ENCODE results near the gene FANCG. TPM values are rescaled to one million over a fixed set of nuclear protein-coding genes. Genes with fewer than 3 reads are reported as not detected.

FANCG gene
- polyA plus RNA-seq, 3 donors from 2014 or later: 9.5 to 15.0 (median 10.6) TPM

DNA sequence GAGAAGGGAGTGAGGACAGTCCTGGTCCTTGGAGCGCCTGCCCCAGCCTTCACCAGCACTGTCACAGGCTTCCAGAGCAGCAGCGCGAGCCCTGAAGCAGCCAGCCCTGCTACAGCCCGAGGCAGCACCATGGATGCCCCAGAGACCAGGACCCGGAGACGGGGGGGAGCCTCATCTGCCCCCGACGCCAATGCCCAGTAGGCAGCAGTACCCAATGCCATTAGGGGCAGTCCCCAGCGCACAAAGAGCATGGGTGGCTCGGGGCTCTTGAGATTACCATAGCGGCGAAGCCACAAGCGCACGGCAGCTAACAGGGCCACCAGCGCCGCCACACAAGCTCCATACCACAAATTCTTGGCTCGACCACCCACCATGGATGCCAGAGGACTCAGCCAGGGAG, 11.8 kb upstream of the FANCG start:
- Mint-ChIP-seq H3K9me3 (no peaks in the 10 kb centered on the region), H3K27ac (no peak overlapping the region), H3K4me1 (peaks cover 19% of the 10 kb centered on the region in 2 donors), H3K27me3 (ENCODE audit: low read depth in 3 of 3) (peaks cover 0 to 5% (median 2%) of the 10 kb centered on the region in 3 donors), H3K36me3 (peaks cover 14 to 39% (median 15%) of the 10 kb centered on the region in 3 donors), H3K4me3 (no peak overlapping the region)
- DNase-seq: no peak

DNA sequence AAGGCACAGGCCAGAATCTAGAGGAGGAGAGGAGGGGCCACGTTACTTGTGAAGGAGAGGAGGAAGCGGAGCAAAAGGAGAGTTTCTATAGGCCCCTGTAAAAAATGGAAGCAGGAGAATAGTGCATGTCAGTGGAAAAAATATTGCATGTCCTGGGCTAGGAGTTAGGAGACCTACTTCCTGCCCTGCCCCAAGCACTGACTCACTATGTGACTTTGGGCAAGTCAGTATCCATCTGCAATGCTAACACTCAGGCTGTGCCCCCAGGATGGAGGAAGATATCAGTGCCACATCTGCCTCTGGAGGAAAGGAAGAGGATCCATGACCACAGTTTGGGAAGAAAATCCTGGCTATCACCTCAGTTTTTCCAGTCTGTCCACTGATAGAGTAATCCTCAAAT, 9.7 kb upstream of the FANCG start:
- DNase-seq: no peak
- no peak overlapping the region for H3K27ac Mint-ChIP-seq
- H3K4me1 Mint-ChIP-seq: peaks cover 9 to 14% of the 10 kb centered on the region in 2 donors
- peaks cover 15 to 43% (median 18%) of the 10 kb centered on the region in 3 donors for H3K36me3 Mint-ChIP-seq
- H3K9me3 Mint-ChIP-seq: no peaks in the 10 kb centered on the region
- H3K27me3 Mint-ChIP-seq (ENCODE audit: low read depth in 3 of 3): peaks cover 0 to 2% (median 2%) of the 10 kb centered on the region in 3 donors
- no peak overlapping the region for H3K4me3 Mint-ChIP-seq

DNA sequence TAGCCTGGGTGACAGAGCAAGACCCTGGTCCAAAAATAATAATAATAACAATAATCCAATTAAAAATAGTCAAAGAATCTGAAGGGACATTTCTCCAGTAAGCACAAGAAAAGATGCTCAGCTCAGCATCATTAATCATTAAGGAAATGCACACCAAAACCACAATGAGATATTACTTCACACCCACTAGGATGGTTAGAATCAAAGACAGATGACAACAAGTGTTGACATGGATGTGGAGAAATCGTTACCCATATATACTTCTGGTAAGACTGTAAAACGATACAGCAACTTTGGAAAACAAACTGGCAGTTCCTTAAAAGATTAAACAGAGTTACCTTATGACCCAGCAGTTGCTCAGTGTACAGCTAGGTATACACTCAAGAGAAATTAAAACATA, 5.3 kb upstream of the FANCG start:
- DNase-seq: no peak
- H3K4me3 Mint-ChIP-seq: no peak overlapping the region
- H3K9me3 Mint-ChIP-seq: no peaks in the 10 kb centered on the region
- H3K27me3 Mint-ChIP-seq (ENCODE audit: low read depth in 3 of 3): peaks cover 0 to 2% (median 0%) of the 10 kb centered on the region in 3 donors
- H3K27ac Mint-ChIP-seq: peak overlapping the region in 1 of 6 donors; percentile 10
- H3K36me3 Mint-ChIP-seq: peaks cover 6 to 26% (median 11%) of the 10 kb centered on the region in 3 donors
- peaks cover 11 to 13% of the 10 kb centered on the region in 2 donors for H3K4me1 Mint-ChIP-seq

DNA sequence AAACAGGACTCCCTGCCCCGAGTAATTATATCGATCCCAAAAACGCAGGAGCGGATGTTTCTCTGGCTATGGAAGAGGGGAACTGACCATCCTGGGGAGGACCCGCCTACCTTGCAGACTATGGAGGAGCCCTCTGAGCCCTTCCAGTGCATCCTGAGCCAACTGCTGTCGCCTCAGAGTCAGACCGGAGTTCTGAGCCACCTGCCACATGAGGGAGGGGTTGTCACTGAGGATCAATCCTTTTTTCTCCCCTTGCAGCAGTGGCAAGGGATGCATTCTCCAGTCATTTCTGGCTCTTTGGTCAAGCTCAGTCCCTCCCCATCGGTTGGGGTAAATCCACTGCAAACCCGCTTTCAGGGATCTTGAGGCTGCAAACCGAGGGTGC, 709 bp downstream of the FANCG start:
- H3K27me3 Mint-ChIP-seq (ENCODE audit: low read depth in 3 of 3): peaks cover 0 to 3% (median 2%) of the 10 kb centered on the region in 3 donors
- H3K9me3 Mint-ChIP-seq: no peaks in the 10 kb centered on the region
- H3K27ac Mint-ChIP-seq: peak overlapping the region in 5 of 6 donors; percentile 29 to 88 (median 57)
- peak overlapping the region; percentile 91 to 98 (median 93) for H3K4me3 Mint-ChIP-seq
- H3K36me3 Mint-ChIP-seq: peaks cover 0 to 6% (median 4%) of the 10 kb centered on the region in 3 donors
- peaks cover 23 to 25% of the 10 kb centered on the region in 2 donors for H3K4me1 Mint-ChIP-seq
- no peak for DNase-seq

DNA sequence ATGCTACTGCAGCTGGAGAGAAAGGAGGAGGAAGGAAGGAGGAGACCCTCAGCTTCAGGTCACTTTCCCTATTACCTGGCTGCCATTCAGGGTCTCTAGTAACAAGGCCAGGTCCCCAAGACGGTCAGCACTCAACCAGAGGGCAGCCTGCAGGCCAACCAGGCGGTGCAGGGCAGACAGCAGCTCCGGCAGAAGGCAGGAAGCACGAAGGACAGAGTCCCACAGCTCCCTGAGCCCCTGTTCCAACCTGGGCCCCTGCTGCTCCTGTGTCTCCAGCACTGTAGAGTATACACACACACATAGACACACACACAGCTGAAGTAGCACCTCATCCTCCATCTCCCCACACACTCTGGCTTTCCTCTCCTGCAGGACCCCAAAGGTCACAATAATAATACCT, 1.7 kb downstream of the FANCG start:
- H3K4me3 Mint-ChIP-seq: peak overlapping the region in 4 of 5 donors; percentile 91 to 98 (median 92)
- no peaks in the 10 kb centered on the region for H3K9me3 Mint-ChIP-seq
- peaks cover 23 to 30% of the 10 kb centered on the region in 2 donors for H3K4me1 Mint-ChIP-seq
- H3K36me3 Mint-ChIP-seq: peaks cover 0 to 6% (median 4%) of the 10 kb centered on the region in 3 donors
- H3K27ac Mint-ChIP-seq: peak overlapping the region in 2 of 6 donors; percentile 74 to 82
- H3K27me3 Mint-ChIP-seq (ENCODE audit: low read depth in 3 of 3): peaks cover 0 to 3% (median 2%) of the 10 kb centered on the region in 3 donors
- DNase-seq: no peak

DNA sequence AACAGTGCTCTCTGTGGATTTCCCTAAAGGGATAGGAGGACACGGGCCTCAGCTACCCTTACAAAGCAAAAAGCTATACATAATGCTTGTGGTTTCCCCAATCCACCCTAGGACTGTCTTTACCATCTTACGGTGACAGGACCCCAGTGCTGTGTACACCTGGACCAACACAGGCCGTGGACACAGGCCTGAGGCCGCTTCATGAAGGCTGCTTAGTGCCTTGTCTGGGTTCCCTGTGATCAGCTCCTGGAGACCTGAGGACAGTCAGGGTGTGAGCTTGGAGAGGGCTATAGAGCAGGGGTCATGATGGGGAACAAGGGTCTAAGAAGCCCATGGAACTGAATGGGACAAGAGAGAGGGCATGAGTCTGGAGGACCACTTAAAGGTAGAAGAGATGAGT, 2.9 kb downstream of the FANCG start:
- Mint-ChIP-seq H3K27ac (no peak overlapping the region), H3K27me3 (ENCODE audit: low read depth in 3 of 3) (peaks cover 6 to 8% (median 7%) of the 10 kb centered on the region in 3 donors), H3K9me3 (no peaks in the 10 kb centered on the region), H3K4me3 (peak overlapping the region in 1 of 5 donors; percentile 19), H3K4me1 (peaks cover 29 to 37% of the 10 kb centered on the region in 2 donors), H3K36me3 (peaks cover 0 to 6% (median 4%) of the 10 kb centered on the region in 3 donors)
- DNase-seq: no peak

DNA sequence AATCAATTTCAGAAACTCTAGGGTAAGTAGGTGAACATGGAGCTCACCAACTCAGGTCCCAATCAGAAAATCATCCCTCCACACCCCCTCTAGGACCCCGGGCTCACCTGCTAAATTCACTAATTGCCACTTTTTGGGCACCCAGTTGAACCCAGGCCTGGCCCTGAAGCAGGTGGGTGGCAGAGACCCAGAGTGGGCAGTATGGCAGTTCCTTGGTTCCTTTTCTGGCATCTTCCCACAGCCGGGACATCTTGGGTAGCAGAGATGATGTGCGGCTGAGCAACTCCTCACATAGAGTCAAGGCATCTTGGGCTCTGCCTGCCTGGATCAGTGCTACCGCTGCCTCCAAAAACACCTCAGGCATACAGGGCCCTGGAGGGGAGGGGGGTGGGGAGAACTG, 4.4 kb downstream of the FANCG start:
- Mint-ChIP-seq H3K27me3 (ENCODE audit: low read depth in 3 of 3) (peaks cover 7 to 14% (median 13%) of the 10 kb centered on the region in 3 donors), H3K36me3 (peaks cover 0 to 6% (median 4%) of the 10 kb centered on the region in 3 donors), H3K4me3 (no peak overlapping the region), H3K27ac (no peak overlapping the region), H3K9me3 (no peaks in the 10 kb centered on the region), H3K4me1 (peaks cover 40 to 50% of the 10 kb centered on the region in 2 donors)
- DNase-seq: no peak

DNA sequence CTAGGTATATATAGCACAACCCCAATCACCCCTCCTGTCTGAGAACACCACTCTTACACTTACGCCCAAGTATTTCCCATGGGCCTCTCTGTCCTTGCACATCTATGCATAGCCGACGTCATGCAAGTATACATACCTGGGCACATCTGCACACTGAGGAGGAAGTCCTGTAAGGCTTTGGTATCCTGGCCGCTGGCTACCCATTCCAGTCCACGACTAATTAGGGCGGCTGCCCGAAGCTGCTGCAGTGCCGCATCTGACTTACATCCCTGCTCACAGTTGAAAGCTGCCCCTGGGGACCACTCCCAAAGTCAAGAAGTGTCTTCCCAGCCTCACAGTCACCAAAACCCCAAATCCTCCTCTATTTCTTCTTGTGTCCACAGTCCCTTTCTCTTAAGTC, 5.0 kb downstream of the FANCG start:
- Mint-ChIP-seq H3K36me3 (peaks cover 0 to 6% (median 4%) of the 10 kb centered on the region in 3 donors), H3K4me1 (peaks cover 40 to 50% of the 10 kb centered on the region in 2 donors), H3K27ac (peak overlapping the region in 1 of 6 donors; percentile 49)

DNA sequence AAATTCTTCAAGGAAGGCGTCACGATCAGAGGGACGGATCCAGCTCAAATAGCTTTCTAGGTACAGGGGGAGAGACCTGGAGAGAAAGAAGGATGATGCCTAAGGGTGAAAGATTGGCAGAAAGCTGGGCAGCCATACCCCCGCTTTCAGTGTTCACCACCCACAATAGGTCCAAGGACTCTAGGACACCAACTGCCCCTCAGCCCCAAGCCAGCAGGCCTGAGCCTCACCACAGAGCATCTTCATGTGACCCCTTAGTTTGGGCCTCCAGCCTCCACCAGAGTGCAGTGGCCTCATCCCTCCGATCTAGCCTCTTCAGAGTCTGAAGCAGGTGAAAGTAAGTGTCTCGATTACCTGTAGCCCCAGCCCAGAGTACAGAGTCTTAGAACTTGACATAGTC, 5.6 kb downstream of the FANCG start:
- Mint-ChIP-seq H3K4me1 (peaks cover 44 to 55% of the 10 kb centered on the region in 2 donors), H3K4me3 (no peak overlapping the region), H3K27me3 (ENCODE audit: low read depth in 3 of 3) (peaks cover 7 to 14% (median 10%) of the 10 kb centered on the region in 3 donors), H3K27ac (peak overlapping the region in 3 of 6 donors; percentile 24 to 97 (median 96)), H3K9me3 (no peaks in the 10 kb centered on the region), H3K36me3 (peaks cover 0 to 6% (median 4%) of the 10 kb centered on the region in 3 donors)
- DNase-seq: no peak

More for the DNA sequence above, 5.0 kb downstream of the FANCG start:
- Mint-ChIP-seq H3K27me3 (ENCODE audit: low read depth in 3 of 3) (peaks cover 7 to 14% (median 10%) of the 10 kb centered on the region in 3 donors), H3K9me3 (no peaks in the 10 kb centered on the region), H3K4me3 (no peak overlapping the region)
- no peak for DNase-seq

DNA sequence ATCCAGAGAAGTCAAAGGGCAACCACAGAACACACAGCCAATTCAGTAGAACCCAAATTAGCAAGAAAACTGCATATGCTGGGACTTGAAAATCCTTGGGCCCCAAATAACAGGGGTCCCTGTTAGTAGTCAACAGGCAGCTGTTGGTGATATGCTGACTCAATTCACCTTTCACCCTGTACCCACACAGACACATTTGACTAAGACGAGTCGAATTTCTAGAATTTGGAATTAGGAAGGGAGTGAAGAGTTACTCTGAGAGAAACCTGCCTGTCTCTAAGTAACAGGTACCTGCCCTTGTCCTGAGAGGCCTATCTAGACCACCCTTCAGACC, 6.5 kb downstream of the FANCG start:
- H3K4me1 Mint-ChIP-seq: peaks cover 44 to 55% of the 10 kb centered on the region in 2 donors
- no peaks in the 10 kb centered on the region for H3K9me3 Mint-ChIP-seq
- H3K27me3 Mint-ChIP-seq (ENCODE audit: low read depth in 3 of 3): peaks cover 7 to 13% (median 10%) of the 10 kb centered on the region in 3 donors
- DNase-seq: no peak
- peak overlapping the region; percentile 78 to 93 (median 84) for H3K4me3 Mint-ChIP-seq
- peak overlapping the region; percentile 86 to 99 (median 96) for H3K27ac Mint-ChIP-seq
- H3K36me3 Mint-ChIP-seq: peaks cover 0 to 6% (median 4%) of the 10 kb centered on the region in 3 donors

DNA sequence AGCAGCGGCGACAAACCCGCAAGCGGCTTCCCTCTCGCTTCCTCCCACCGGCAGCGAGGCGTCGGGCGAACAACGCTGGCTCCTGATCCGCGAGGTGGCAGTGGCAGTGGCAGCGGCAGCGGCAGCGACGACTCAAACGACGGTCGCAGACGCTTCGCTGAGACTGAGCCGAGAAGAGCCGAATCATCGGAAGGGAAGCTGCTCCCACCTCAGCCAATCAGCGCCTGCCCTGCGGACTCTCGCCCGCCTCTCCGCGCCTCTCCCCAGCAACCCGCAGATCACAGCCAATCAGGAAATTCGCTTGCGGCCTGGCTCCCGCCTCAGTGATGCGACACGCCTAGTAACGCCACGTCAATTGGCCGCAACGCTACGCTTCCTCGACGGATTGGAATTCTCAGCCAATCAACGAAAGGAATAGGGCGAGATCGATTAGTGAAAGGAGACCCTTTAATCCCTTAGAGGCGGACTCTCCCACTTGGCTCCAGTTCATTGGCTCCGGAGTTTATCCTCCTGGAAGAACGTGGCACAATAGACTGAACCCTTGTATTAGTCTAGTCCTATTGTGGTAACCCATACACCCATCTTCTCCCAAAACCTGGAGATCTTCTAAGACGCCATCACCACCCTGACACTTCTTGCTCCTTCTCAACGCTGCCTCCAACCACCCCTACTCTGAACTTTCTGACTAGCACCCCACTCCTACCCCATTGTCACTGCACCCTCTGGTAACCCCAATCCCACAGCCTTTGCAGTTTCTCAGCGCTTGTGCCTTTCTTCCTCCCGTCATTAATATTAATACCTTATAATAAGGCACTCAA, 7.1 kb downstream of the FANCG start, which contains the start of gene VCP:
VCP (minus strand) TSS at position 165 of the 818 bp plus-strand sequence. CDS start 272 bp downstream, outside the sequence.
- no peaks in the 10 kb centered on the region for H3K9me3 Mint-ChIP-seq
- H3K4me1 Mint-ChIP-seq: peaks cover 46 to 55% of the 10 kb centered on the region in 2 donors
- peak within 1 kb of the TSS; percentile 78 to 93 (median 84) for H3K4me3 Mint-ChIP-seq
- peak within 1 kb of the TSS; percentile 93 to 99 (median 96) for H3K27ac Mint-ChIP-seq
- DNase-seq: peak; percentile 97 to 98 (median 98)
- H3K36me3 Mint-ChIP-seq: peaks cover 0 to 10% (median 4%) of the 10 kb centered on the region in 3 donors
- H3K27me3 Mint-ChIP-seq (ENCODE audit: low read depth in 3 of 3): peaks cover 7 to 13% (median 10%) of the 10 kb centered on the region in 3 donors

DNA sequence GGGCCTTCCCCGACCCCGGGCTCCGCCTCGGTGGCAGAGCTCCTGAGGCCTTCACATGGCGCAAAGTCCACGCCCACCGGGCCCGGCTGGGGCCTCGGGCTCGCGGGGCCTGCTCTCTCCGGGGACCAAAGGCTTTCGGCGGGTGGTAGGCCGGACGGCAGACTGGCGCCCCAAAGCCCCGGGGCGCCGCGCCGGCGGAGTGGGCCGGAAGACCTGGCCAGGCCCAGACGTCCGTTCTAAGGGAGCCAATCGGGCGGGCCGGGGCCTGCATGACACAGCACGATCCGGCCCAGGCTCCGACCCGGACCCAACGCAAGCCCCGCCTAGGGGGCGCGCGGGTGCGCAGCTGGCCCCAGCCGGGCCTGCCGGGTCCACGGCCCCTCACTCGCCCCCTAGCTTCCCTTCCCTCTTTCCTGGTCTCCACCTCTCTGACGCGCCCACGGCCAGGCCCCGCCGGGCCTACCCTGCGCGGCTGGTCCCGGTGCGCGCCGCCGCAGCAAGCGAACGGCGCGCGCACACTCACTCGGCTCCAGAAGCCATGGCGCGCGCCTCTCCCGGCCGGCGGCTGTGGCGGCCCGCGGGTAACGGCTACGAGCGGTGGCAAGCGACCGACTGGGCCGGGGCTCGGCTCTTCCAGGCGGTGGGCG, 7.8 kb downstream of the FANCG start:
- Mint-ChIP-seq H3K27me3 (ENCODE audit: low read depth in 3 of 3) (peaks cover 7 to 13% (median 10%) of the 10 kb centered on the region in 3 donors), H3K27ac (peak overlapping the region; percentile 93 to 99 (median 96)), H3K4me1 (peaks cover 52 to 60% of the 10 kb centered on the region in 2 donors), H3K4me3 (peak overlapping the region; percentile 78 to 93 (median 84)), H3K36me3 (peaks cover under 1 to 16% (median 7%) of the 10 kb centered on the region in 3 donors), H3K9me3 (no peaks in the 10 kb centered on the region)
- DNase-seq: peak; percentile 84
